OCI-LY3 (cell line): ENCODE data around the gene BNC2.

Source experiments
- H2AFZ ChIP-seq: fragments of 200-600, 300-600 bp; shearing (Covaris generic); 2 replicates; pipeline ENCODE4 v1.6.0; 2014; ENCODE audit warnings: antibody characterized with exemption, low read depth, low read length
- H3K27ac ChIP-seq: fragments of 200-600, 300-600 bp; sonication (generic); 2 replicates; pipeline ENCODE4 v1.5.1; 2014; ENCODE audit warnings: mild to moderate bottlenecking, low read length, moderate library complexity, mixed read lengths
- H3K27me3 ChIP-seq: fragments of 200-600, 300-600 bp; sonication (generic); 2 replicates; pipeline ENCODE4 v1.6.1; 2014; ENCODE audit warnings: low read depth, low read length, mixed read lengths
- H3K36me3 ChIP-seq: fragments of 200-600, 300-600 bp; sonication (generic); replicated peaks from 2 replicates; pipeline ENCODE3; 2014; ENCODE audit warnings: low read depth, low read length, mixed read lengths
- H3K4me1 ChIP-seq: fragments of 300-600, 200-600 bp; sonication (generic); 2 replicates; pipeline ENCODE4 v1.6.1; 2014; ENCODE audit warnings: low read length, mixed read lengths
- H3K4me2 ChIP-seq: fragments of 200-600, 300-600 bp; sonication (generic); 2 replicates; pipeline ENCODE4 v1.6.1; 2014; ENCODE audit warnings: low read length, mixed read lengths
- H3K4me3 ChIP-seq: fragments of 300-600, 200-600 bp; sonication (generic); 2 replicates; pipeline ENCODE4 v1.5.1; 2014; ENCODE audit warnings: antibody characterized with exemption, mild to moderate bottlenecking, low read length, moderate library complexity
- H3K79me2 ChIP-seq: fragments of 300-600, 200-600 bp; shearing (Covaris generic); 2 replicates; pipeline ENCODE4 v1.6.1; 2014; ENCODE audit warnings: mild to moderate bottlenecking, low read length, mixed read lengths
- H3K9ac ChIP-seq: fragments of 300-600, 200-600 bp; shearing (Covaris generic); 2 replicates; pipeline ENCODE4 v1.6.0; 2014; ENCODE audit warnings: mild to moderate bottlenecking, low read length, moderate library complexity
- H3K9me3 ChIP-seq: fragments of 200-600, 300-600 bp; shearing (Covaris generic); 2 replicates; pipeline ENCODE4 v1.6.1; 2014; ENCODE audit warnings: low read length, mixed read lengths; ENCODE audit not compliant: insufficient read depth
- H4K20me1 ChIP-seq: fragments of 200-600, 300-600 bp; sonication (generic); 2 replicates; pipeline ENCODE4 v1.6.1; 2016; ENCODE audit warnings: low read length, mixed read lengths; ENCODE audit not compliant: insufficient read depth
- EZH2phosphoT487 ChIP-seq: fragments of 200-600 bp; shearing (Covaris generic); IDR thresholded peaks from 2 replicates; pipeline ENCODE4 v1.6.1; 2018; ENCODE audit warnings: antibody characterized with exemption, mixed run types, low read depth
- TF ChIP-seq, protein P1 (sequence below): fragments of 200-600, 300-600 bp; sonication (generic); IDR thresholded peaks from 2 replicates; pipeline ENCODE4 v1.5.1; 2014; ENCODE audit warnings: antibody characterized with exemption, low read length, low read depth

The BNC2 gene

DNA sequence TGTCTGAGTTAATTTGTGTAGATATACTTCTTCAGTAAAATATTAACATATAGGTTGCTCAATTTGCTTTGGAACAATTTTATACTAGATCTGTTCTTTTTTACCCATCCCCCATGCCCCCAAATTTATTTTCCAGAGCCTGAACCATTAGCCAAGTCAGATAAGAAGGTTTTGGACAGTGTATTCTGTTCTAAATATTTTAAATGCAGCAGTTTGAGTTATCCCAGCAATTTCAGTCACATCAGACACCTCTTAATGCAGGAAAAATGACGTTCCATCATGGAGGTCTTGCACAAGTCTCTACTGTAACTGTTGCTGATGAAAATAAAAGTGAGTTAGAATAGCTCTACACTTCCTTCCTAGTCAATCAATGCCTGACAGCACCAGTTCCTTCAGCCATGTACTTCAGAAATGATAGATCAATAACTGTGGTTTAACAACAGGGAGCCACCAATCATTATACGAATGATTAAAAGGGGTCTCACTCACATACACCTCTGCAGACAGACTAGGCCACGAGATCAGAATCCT lies 215.8 kb downstream of the BNC2 start:
- no peaks in the 10 kb centered on the region for H3K4me1 ChIP-seq
- no peaks in the 10 kb centered on the region for H3K9me3 ChIP-seq
- H3K36me3 ChIP-seq, result no peaks in the 10 kb centered on the region
- no peak overlapping the region for H3K4me2 ChIP-seq
- H3K27ac ChIP-seq, result no peak overlapping the region
- H2AFZ ChIP-seq, result no peak overlapping the region
- no peak overlapping the region for H3K4me3 ChIP-seq
- no peaks in the 10 kb centered on the region for H3K27me3 ChIP-seq
- no peaks in the 10 kb centered on the region for H3K79me2 ChIP-seq
- H4K20me1 ChIP-seq, result no peaks in the 10 kb centered on the region
- TF ChIP-seq EZH2phosphoT487, result no peak
- TF ChIP-seq, protein P1, sequence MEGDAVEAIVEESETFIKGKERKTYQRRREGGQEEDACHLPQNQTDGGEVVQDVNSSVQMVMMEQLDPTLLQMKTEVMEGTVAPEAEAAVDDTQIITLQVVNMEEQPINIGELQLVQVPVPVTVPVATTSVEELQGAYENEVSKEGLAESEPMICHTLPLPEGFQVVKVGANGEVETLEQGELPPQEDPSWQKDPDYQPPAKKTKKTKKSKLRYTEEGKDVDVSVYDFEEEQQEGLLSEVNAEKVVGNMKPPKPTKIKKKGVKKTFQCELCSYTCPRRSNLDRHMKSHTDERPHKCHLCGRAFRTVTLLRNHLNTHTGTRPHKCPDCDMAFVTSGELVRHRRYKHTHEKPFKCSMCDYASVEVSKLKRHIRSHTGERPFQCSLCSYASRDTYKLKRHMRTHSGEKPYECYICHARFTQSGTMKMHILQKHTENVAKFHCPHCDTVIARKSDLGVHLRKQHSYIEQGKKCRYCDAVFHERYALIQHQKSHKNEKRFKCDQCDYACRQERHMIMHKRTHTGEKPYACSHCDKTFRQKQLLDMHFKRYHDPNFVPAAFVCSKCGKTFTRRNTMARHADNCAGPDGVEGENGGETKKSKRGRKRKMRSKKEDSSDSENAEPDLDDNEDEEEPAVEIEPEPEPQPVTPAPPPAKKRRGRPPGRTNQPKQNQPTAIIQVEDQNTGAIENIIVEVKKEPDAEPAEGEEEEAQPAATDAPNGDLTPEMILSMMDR, result no peak
- H3K9ac ChIP-seq, result no peak overlapping the region

DNA sequence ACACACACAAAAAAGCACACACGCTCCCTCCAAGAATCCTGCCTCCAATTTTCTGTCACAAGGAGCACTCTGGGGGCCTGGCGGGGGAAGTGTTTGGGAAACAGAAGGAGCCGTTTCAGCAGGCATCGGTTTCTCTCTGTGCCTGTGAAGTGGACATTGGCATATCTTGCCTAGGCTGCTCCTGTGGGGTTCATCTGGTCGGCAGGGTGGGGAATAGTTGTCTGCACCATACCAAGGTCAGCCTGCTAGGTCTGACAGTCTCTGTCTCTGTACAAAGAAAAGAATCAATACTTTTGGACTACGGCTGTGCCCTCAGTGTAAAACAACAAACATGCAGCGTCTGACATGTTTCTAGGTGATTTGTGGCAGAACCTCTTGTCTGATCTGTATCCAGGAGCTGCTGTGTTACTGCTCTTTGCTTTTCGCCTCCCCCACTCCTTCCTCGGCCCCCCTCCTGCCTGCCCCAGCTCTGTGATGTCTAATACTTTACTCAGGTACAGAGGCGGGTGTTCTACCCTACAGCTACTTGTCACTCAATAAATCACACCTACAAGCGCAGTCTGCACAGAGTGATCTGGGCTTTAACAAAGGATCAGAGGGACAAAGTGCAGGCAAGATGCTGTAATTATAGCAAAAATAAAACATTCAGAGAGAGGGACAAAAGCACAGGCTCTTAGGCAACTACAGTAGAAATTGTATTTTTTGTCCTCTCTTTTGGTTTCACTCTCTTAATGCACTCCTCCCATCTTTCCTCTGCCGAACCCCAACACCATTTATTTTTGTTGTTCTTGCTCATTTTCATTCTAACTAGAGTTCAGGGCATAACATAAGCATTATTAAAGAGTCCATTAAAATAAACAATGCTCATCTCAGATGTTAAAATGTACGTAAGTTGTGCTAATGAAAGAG lies 216.7 kb downstream of the BNC2 start:
- no peaks in the 10 kb centered on the region for H4K20me1 ChIP-seq
- H3K4me3 ChIP-seq, result no peak overlapping the region
- no peaks in the 10 kb centered on the region for H3K79me2 ChIP-seq
- 0 out of 2 replicates have a peak overlapping the region, but pooled peaks have one; percentile 2 for H3K4me2 ChIP-seq
- no peaks in the 10 kb centered on the region for H3K9me3 ChIP-seq
- H3K36me3 ChIP-seq, result no peaks in the 10 kb centered on the region
- H3K9ac ChIP-seq, result no peak overlapping the region
- no peaks in the 10 kb centered on the region for H3K4me1 ChIP-seq
- no peak overlapping the region for H3K27ac ChIP-seq
- no peaks in the 10 kb centered on the region for H3K27me3 ChIP-seq
- no peak for TF ChIP-seq EZH2phosphoT487
- TF ChIP-seq, protein P1, result no peak
- H2AFZ ChIP-seq, result 0 out of 2 replicates have a peak overlapping the region, but pooled peaks have one; percentile 31

DNA sequence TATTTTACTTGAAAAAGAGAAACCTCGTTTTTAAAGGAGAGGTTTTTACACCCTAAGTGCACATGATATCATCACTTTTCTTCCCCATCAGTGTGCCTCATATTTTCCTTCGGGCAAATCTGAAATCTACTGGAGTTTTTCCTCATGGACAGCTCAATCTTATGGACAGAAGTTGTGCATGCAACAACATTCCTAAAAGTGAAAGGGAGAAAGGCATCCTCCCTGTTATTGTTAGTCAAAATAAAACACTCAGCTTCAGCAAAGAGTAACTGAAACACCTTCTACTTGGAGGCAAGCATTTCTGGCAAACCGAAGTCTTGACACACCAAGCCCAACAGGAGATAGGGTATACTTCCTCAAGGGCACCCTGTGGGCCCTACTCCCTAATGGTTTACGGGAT lies 217.9 kb downstream of the BNC2 start:
- Histone ChIP-seq H3K79me2 (no peaks in the 10 kb centered on the region), H2AFZ (no peak overlapping the region), H3K9me3 (no peaks in the 10 kb centered on the region), H3K27me3 (no peaks in the 10 kb centered on the region), H3K27ac (no peak overlapping the region), H3K4me1 (no peaks in the 10 kb centered on the region), H4K20me1 (no peaks in the 10 kb centered on the region), H3K9ac (no peak overlapping the region), H3K4me2 (no peak overlapping the region), H3K36me3 (no peaks in the 10 kb centered on the region), H3K4me3 (no peak overlapping the region)
- TF ChIP-seq EZH2phosphoT487, result no peak
- TF ChIP-seq, protein P1, result no peak

DNA sequence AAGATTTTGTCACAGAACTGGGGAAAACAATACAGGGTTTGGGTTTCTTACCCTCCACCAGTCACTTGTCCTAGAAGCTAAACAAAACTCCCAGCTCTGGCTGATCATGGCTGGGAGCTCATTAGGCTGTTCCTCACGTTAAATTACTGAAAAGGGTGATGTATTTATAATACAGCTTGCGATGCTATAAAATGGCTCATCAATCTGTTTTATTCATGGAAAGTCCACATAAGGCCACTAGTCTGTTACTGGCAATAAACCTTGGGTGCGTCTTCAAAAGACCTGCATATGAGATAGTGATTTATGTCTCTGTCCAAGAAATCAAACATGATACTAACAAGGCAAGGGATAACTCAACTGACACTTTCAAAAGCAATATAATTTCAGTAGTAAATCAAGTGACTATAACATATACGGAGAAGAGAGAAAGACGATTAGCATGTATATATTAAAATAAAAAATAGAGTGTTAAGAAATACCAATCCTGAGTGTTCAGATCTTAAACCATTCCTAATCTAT lies 219.0 kb downstream of the BNC2 start:
- H3K36me3 ChIP-seq, result no peaks in the 10 kb centered on the region
- no peak overlapping the region for H3K4me3 ChIP-seq
- H3K9me3 ChIP-seq, result no peaks in the 10 kb centered on the region
- no peaks in the 10 kb centered on the region for H3K79me2 ChIP-seq
- H4K20me1 ChIP-seq, result no peaks in the 10 kb centered on the region
- H3K27me3 ChIP-seq, result no peaks in the 10 kb centered on the region
- H3K4me2 ChIP-seq, result no peak overlapping the region
- no peak overlapping the region for H2AFZ ChIP-seq
- H3K27ac ChIP-seq, result no peak overlapping the region
- no peaks in the 10 kb centered on the region for H3K4me1 ChIP-seq
- H3K9ac ChIP-seq, result no peak overlapping the region
- TF ChIP-seq EZH2phosphoT487, result no peak
- TF ChIP-seq, protein P1, result no peak
